ENCODE results near the gene PECR.

The PECR gene

DNA sequence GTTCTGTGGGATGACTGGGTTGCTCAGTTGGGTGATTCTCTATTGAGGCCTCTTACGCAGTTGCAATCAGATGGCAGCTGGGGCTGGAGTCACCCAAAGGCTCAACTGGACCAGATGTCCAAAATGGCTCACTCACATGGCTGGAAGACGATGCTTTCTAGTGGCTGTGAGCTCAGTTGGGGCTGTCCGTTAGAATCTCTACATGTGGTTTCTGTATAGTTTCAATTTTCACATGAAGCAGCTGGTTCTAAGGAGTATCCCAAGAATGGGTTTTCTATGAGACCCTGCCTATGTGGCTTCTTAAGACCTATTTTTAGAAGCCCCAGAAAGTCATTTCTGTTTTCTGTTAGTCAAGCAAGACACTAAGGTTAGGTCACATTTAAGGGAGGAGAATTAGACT is 32.0 kb upstream of the PECR start:
- Histone ChIP-seq H3K36me3 (ENCODE audit: control insufficient read depth, insufficient read depth, low read length) (peaks cover 24% of the 10 kb centered on the region), H3K4me1 (ENCODE audit: control insufficient read depth, insufficient read depth, low read length) (peaks cover 12% of the 10 kb centered on the region), H3K9ac (ENCODE audit: low read depth, low read length) (no peak overlapping the region)

GRCh38 chr2:216112926-216113325 is 31.3 kb upstream of the PECR start:
- Histone ChIP-seq H3K4me1 (ENCODE audit: control insufficient read depth, insufficient read depth, low read length) (peaks cover 19% of the 10 kb centered on the region), H3K9ac (ENCODE audit: low read depth, low read length) (no peak overlapping the region), H3K9me3 (ENCODE audit: control insufficient read depth, insufficient read depth, low read length) (no peaks in the 10 kb centered on the region), H3K4me3 (ENCODE audit: low read depth, low read length) (no peak overlapping the region), H3K36me3 (ENCODE audit: control insufficient read depth, insufficient read depth, low read length) (peaks cover 21% of the 10 kb centered on the region), H3K27me3 (ENCODE audit: control insufficient read depth, insufficient read depth, low read length) (no peaks in the 10 kb centered on the region)

More for the DNA sequence above, 32.0 kb upstream of the PECR start:
- H3K4me3 ChIP-seq (ENCODE audit: low read depth, low read length), result no peak overlapping the region
- no peaks in the 10 kb centered on the region for H3K27me3 ChIP-seq (ENCODE audit: control insufficient read depth, insufficient read depth, low read length)
- H3K9me3 ChIP-seq (ENCODE audit: control insufficient read depth, insufficient read depth, low read length), result no peaks in the 10 kb centered on the region

- Histone ChIP-seq H3K4me1 (ENCODE audit: control insufficient read depth, insufficient read depth, low read length) (peaks cover 19% of the 10 kb centered on the region), H3K36me3 (ENCODE audit: control insufficient read depth, insufficient read depth, low read length) (peaks cover 21% of the 10 kb centered on the region), H3K9ac (ENCODE audit: low read depth, low read length) (no peak overlapping the region), H3K9me3 (ENCODE audit: control insufficient read depth, insufficient read depth, low read length) (no peaks in the 10 kb centered on the region), H3K27me3 (ENCODE audit: control insufficient read depth, insufficient read depth, low read length) (no peaks in the 10 kb centered on the region), H3K4me3 (ENCODE audit: low read depth, low read length) (no peak overlapping the region)
Measured at GRCh38 chr2:216111122-216111521, 29.5 kb upstream of the PECR start.

DNA sequence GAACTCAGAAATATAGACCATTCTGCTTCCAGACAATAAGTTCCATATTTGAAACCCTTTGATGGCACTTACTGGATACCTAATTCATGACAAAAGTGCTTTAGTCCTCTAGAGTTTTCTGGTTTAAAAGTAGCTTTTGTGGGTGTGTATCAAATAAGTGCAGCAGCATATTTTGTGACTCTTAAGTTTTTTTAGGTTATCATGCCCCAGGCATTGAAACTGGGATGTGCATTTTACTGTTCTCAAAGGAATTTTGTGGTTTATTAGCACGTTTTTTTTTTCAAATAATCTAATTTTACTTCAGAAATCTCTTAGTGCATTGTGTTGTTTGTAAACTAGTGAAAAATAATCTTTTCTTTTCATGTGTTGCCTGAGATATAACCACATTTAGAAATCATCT is 29.0 kb upstream of the PECR start:
- Histone ChIP-seq H3K9me3 (ENCODE audit: control insufficient read depth, insufficient read depth, low read length) (no peaks in the 10 kb centered on the region), H3K36me3 (ENCODE audit: control insufficient read depth, insufficient read depth, low read length) (peaks cover 21% of the 10 kb centered on the region), H3K4me3 (ENCODE audit: low read depth, low read length) (peak overlapping the region; percentile 98), H3K9ac (ENCODE audit: low read depth, low read length) (peak overlapping the region; percentile 99), H3K27me3 (ENCODE audit: control insufficient read depth, insufficient read depth, low read length) (no peaks in the 10 kb centered on the region), H3K4me1 (ENCODE audit: control insufficient read depth, insufficient read depth, low read length) (peaks cover 19% of the 10 kb centered on the region)

GRCh38 chr2:216109962-216110614 is 28.5 kb upstream of the PECR start:
- Histone ChIP-seq H3K9ac (ENCODE audit: low read depth, low read length) (peak overlapping the region; percentile 99), H3K4me3 (ENCODE audit: low read depth, low read length) (peak overlapping the region; percentile 98), H3K9me3 (ENCODE audit: control insufficient read depth, insufficient read depth, low read length) (no peaks in the 10 kb centered on the region), H3K36me3 (ENCODE audit: control insufficient read depth, insufficient read depth, low read length) (peaks cover 21% of the 10 kb centered on the region), H3K4me1 (ENCODE audit: control insufficient read depth, insufficient read depth, low read length) (peaks cover 15% of the 10 kb centered on the region), H3K27me3 (ENCODE audit: control insufficient read depth, insufficient read depth, low read length) (no peaks in the 10 kb centered on the region)

GRCh38 chr2:216108967-216109921 is 27.6 kb upstream of the PECR start, which contains the start of gene XRCC5:
TSS of gene XRCC5 (plus strand) at chr2:216109348. CDS start at chr2:216109437, 89 bp downstream.
- peak within 1 kb of the TSS; percentile 98 for H3K4me3 ChIP-seq (ENCODE audit: low read depth, low read length)
- H3K4me1 ChIP-seq (ENCODE audit: control insufficient read depth, insufficient read depth, low read length), result peaks cover 12% of the 10 kb centered on the region
- peaks cover 21% of the 10 kb centered on the region for H3K36me3 ChIP-seq (ENCODE audit: control insufficient read depth, insufficient read depth, low read length)
- no peaks in the 10 kb centered on the region for H3K27me3 ChIP-seq (ENCODE audit: control insufficient read depth, insufficient read depth, low read length)
- H3K9me3 ChIP-seq (ENCODE audit: control insufficient read depth, insufficient read depth, low read length), result no peaks in the 10 kb centered on the region
- H3K9ac ChIP-seq (ENCODE audit: low read depth, low read length), result peak within 1 kb of the TSS; percentile 99

DNA sequence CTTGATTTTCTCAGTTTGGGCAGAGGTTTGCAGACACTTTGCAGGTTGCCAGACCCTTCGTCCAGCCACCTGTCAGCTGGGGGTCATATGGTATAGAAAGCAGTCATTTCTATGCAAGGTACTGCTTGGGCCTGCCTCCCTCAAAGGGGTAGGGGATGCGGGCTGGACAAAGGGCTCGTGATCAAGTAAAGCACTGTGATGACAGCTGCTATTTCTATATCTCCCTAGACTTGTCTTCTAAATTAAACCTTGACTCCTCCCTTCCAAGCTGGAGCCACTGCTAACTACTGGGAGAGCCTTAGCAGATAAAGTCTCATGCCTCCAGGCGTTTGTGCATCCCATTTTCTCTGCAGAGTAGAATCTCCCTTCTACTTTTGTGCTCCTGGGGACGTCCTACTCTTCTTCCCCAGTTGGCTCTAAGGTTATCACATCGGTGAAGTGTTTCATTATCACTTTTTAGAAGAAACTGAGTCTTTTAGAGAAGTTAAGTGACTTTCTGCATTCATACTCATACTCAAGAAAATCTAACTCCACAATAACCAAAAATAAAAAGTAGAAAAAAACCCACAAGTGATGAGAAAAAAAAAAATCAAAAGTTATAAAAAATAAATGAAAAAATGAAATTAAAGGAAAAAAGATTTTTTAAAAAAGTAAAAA is 26.8 kb upstream of the PECR start:
- no peaks in the 10 kb centered on the region for H3K9me3 ChIP-seq (ENCODE audit: control insufficient read depth, insufficient read depth, low read length)
- peaks cover 11% of the 10 kb centered on the region for H3K4me1 ChIP-seq (ENCODE audit: control insufficient read depth, insufficient read depth, low read length)
- peaks cover 18% of the 10 kb centered on the region for H3K36me3 ChIP-seq (ENCODE audit: control insufficient read depth, insufficient read depth, low read length)
- no peaks in the 10 kb centered on the region for H3K27me3 ChIP-seq (ENCODE audit: control insufficient read depth, insufficient read depth, low read length)
- peak overlapping the region; percentile 98 for H3K4me3 ChIP-seq (ENCODE audit: low read depth, low read length)
- H3K9ac ChIP-seq (ENCODE audit: low read depth, low read length), result peak overlapping the region; percentile 71

DNA sequence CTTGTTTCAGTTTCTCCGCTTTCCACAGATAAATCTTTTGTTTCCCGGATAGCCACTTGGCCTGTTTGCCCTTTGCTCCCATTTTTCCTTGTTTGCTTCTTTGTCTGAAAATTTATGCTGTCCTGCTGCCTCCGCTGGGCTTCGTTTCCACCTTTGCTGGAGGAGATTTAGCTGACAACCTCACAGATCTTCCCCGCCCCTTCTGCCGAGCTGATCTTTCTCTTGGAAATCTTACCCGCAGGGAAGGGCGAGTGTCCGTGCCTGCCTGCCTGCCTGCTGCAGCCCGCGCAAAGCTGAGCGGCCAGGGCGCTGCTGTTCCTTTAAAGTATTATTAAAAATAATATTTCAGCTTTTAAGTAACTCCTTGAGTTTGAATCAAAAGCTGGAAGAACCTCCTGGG is 26.2 kb upstream of the PECR start:
- no peaks in the 10 kb centered on the region for H3K9me3 ChIP-seq (ENCODE audit: control insufficient read depth, insufficient read depth, low read length)
- peaks cover 11% of the 10 kb centered on the region for H3K4me1 ChIP-seq (ENCODE audit: control insufficient read depth, insufficient read depth, low read length)
- peak overlapping the region; percentile 49 for H3K9ac ChIP-seq (ENCODE audit: low read depth, low read length)
- peak overlapping the region; percentile 16 for H3K4me3 ChIP-seq (ENCODE audit: low read depth, low read length)
- H3K27me3 ChIP-seq (ENCODE audit: control insufficient read depth, insufficient read depth, low read length), result no peaks in the 10 kb centered on the region
- H3K36me3 ChIP-seq (ENCODE audit: control insufficient read depth, insufficient read depth, low read length), result peaks cover 11% of the 10 kb centered on the region

DNA sequence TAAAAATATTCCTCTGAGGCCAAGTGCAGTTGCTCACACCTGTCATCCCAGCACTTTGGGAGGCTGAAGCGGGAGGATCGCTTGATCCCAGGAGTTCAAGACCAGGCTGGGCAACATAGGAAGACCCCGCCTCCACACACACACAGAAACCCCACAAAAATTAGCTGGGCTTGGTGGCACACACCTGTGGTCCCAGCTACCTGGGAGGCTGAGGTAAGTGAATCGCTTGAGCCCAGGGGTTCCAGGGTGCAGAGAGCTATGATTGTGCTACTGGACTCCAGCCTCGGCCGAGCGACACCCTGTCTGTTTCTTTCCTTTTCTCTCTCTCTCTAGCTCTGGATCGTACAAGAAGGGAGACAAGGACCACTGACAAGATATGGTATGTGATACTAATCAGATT is 25.7 kb upstream of the PECR start:
- H3K4me3 ChIP-seq (ENCODE audit: low read depth, low read length), result peak overlapping the region; percentile 16
- H3K9ac ChIP-seq (ENCODE audit: low read depth, low read length), result peak overlapping the region; percentile 49
- H3K27me3 ChIP-seq (ENCODE audit: control insufficient read depth, insufficient read depth, low read length), result no peaks in the 10 kb centered on the region
- H3K4me1 ChIP-seq (ENCODE audit: control insufficient read depth, insufficient read depth, low read length), result peaks cover 11% of the 10 kb centered on the region
- H3K36me3 ChIP-seq (ENCODE audit: control insufficient read depth, insufficient read depth, low read length), result peaks cover 7% of the 10 kb centered on the region
- no peaks in the 10 kb centered on the region for H3K9me3 ChIP-seq (ENCODE audit: control insufficient read depth, insufficient read depth, low read length)

DNA sequence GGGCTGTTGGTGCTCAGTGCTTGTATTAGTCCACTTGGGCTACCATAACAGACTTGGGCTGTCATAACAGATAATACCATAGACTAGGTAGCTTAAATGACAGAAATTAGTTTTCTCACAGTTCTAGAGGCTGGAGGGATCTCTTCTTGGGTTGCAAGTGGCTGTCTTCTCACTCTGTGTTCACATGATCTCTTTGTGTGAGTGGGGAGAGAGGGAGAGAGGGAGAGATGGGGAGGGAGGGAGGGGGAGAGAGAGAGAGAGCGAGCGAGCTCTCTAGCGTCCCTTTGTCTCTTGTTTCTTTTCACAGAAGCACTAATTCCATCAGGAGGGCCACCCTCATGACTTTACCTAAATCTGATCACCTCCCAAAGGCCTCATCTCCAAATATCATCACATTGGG is 23.1 kb upstream of the PECR start:
- no peaks in the 10 kb centered on the region for H3K9me3 ChIP-seq (ENCODE audit: control insufficient read depth, insufficient read depth, low read length)

DNA sequence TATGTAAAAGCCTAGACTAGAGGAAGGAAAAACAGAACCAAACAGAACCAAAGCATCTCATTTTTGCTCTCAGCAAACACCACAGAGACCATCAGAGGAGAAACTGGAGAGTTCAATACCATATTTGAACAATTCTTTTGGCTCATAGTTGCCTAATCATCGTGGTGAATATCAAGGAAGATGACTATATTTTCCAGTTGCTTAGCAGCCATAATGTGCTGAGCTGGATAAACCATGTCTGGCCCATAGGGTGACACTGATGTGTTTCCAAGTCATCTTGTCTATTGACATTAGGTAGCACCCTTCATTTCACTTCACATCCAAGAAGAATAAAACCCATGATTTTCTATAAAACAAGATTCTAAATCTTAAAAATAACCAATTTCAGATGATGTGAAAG is 21.6 kb upstream of the PECR start:
- Histone ChIP-seq H3K4me1 (ENCODE audit: control insufficient read depth, insufficient read depth, low read length) (peaks cover 3% of the 10 kb centered on the region), H3K27me3 (ENCODE audit: control insufficient read depth, insufficient read depth, low read length) (no peaks in the 10 kb centered on the region), H3K9ac (ENCODE audit: low read depth, low read length) (no peak overlapping the region), H3K4me3 (ENCODE audit: low read depth, low read length) (no peak overlapping the region), H3K9me3 (ENCODE audit: control insufficient read depth, insufficient read depth, low read length) (no peaks in the 10 kb centered on the region), H3K36me3 (ENCODE audit: control insufficient read depth, insufficient read depth, low read length) (no peaks in the 10 kb centered on the region)

More for the DNA sequence above, 23.1 kb upstream of the PECR start:
- H3K27me3 ChIP-seq (ENCODE audit: control insufficient read depth, insufficient read depth, low read length), result no peaks in the 10 kb centered on the region
- no peak overlapping the region for H3K9ac ChIP-seq (ENCODE audit: low read depth, low read length)
- peaks cover 7% of the 10 kb centered on the region for H3K4me1 ChIP-seq (ENCODE audit: control insufficient read depth, insufficient read depth, low read length)
- H3K4me3 ChIP-seq (ENCODE audit: low read depth, low read length), result no peak overlapping the region
- H3K36me3 ChIP-seq (ENCODE audit: control insufficient read depth, insufficient read depth, low read length), result no peaks in the 10 kb centered on the region
